Endometrial microvascular endothelial cells (primary cell): ENCODE measurements around the gene LENEP. TPM values are rescaled to one million over a fixed set of nuclear protein-coding genes. Genes with fewer than 3 reads are reported as not detected.

Experiments used
- in situ Hi-C: cut with HindIII; loops from 2 replicates; pipeline ENCODE4 v1.10.0; 2017; ENCODE audit warnings: low sequenced_read_pairs, low pct_unique_long_range_greater_than_20kb; ENCODE audit errors: inconsistent ontology term
- total RNA-seq: library from RNA; depleted of rRNA; stranded (reverse); fragments of >200 nt; gene quantifications from one replicate; pipeline ENCODE4 v1.2.3, GENCODE V29; 2015; ENCODE audit errors: inconsistent ontology term

LENEP gene
- total RNA-seq, 1 donor from 2014 or later: not detected

DNA sequence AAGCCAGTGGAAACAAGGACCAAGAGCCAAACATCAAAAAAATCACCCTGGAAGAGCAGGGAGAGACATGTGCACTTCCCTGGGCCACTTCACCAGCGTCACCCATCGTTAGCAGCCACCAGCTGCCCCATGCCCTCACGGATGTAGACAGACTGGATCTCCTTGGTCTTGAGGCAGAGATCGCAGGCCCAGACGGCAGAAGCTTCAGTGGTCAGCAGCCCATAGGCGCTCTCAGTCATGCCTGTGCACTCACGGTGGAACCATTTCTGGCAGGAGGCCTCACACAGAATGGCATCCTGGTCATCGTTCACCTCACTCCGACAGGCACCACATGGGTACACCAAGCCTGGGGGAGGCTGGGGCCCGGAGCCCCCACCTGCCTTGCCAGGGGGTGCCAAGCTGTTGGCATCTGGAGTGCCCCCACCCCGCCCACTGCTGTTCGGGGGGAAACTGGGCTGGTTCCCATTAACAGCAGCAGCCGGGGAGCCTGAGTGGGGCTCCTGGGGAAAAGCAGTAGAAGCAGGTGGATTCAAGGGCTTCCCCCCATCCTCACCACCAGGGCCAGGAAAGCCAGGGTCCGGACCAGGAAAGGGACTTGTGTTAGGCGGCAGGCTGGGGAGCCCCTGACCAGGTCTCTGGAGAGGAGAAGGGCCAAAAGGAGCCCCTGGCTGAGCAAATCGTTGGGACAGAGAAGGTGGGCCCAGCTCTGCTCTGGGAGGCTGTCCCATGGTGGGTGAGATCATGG lies 34.5 kb upstream of the LENEP start:
- in situ Hi-C loops: no loop called here

DNA sequence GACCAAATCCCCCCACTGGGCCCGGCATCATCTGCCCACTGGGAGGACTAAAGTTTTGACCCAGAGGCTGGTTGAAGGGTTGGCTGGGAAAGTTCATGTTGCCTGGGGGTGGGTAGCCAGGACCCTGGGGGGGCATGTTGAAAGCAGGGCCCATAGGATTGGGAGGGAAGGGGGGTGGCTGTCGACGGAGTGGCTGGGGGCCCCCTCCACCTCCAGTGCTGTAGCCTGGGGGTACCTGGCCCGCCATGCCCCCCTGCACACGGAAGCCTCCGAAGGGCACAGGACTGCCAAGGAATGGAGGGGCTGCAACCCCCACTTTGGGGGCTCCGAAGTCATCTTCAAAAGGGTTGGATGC lies 34.0 kb upstream of the LENEP start:
- in situ Hi-C loops: no loop called here

DNA sequence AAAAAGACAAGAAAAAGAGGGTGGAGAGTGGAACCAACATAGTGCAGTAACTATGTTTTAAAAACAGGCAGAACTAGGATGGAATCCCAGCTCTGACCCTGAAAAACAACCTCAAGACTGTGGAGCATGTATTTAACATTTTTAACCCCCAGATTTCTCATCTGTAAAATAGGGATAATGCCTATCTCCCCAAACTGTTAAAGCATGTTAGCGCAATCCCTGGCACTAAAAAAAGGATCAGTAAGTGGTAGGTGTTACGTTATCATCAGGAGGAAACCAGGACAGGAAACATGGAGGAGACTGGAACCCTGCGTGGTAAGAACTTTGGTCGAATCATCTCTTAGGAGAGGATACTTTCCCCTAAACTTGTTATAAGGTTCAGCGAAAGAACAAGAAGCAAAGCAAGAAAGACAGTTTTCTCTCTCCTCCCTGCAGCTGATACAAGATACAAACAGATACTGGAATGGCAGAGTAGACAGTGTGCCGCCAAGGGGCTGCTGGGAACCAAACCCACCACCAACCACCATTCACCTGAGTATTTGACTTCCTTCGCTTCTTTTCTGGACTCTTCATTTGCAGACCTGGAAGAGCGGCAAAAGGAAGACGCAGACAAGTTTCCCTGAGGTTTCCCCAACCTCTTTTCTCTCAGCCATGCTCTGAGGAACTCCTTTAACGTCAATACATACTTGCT lies 32.8 kb upstream of the LENEP start:
- in situ Hi-C loops: no loop called here

DNA sequence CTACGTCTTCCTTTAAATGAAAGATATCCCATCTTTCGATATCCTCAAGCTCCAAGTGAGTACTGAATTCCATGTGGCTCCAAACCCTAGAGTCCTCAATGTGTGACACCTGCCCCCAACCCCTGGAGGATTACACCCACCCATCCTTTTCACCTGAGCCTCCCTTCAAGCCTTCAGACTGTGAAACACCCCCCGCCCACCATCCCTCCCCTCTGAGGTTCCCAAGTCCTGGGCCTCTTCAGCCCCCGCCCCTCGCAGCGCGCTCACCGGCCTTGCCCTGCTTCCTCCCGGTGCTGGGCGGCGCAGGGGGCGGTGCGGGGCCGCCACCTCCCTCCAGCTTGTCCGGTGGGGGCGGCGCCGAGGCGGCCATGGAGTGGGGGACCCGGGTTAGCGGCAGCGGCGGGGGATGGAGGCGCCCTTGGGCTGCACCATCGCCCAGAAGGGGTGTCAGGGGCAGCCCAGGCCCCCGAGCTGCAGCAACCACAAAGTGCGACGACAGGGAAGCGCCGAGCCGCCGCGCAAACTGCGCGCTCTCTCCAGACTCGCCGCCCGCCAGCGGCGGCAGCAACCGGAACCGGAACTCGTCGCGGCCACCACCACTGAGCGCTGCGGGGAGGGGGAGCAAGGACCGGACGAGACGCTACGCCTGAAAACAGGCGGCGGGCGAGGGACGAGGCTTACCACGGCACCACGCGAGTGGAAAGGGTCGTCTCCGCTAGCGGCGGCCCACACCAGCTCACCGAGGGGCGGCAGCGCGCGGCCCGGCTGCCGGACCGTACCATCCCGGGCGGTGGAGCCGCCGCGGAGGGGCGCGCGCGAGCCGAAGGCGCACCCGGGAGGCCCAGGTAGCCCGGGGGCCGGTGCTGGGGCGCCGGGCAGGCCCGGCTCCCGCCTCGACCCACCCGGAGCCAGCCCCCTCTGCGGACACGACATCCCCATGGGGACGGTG lies 31.9 kb upstream of the LENEP start, which contains the start of gene PYGO2:
Gene PYGO2, minus strand, starts transcription at position 576 of the 949 bp plus-strand sequence. Its CDS starts 206 bp downstream, at position 370.
- in situ Hi-C loops: no loop called here

DNA sequence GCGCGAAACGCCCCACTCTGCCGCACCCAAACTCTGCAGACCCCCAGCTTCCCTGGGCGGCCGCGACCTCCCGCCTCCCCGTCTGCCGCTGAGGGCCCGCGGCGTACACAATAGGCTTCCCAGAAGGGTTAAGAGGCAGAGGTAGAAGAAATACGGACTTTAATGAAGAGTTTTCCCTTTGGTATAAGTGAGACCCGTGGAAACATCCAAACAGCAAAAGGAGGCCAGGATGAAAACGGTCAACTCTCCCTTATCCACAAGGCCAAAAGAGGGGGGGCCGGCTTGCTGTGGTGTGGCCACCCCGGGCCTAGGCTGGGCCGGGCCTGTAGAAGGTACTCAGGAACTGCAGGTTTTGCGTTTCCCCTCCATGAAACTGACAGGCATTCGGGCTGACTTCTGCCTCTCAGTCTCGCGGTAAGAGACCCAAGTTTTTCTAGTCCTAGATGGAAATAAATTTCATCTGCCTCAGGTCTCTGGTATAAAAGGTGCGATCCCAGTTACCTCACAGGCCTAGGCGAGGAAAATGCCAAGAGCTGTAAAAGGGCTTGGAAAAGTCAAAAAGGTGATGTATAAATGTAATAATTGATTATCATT lies 31.1 kb upstream of the LENEP start:
- in situ Hi-C loops: no loop called here

DNA sequence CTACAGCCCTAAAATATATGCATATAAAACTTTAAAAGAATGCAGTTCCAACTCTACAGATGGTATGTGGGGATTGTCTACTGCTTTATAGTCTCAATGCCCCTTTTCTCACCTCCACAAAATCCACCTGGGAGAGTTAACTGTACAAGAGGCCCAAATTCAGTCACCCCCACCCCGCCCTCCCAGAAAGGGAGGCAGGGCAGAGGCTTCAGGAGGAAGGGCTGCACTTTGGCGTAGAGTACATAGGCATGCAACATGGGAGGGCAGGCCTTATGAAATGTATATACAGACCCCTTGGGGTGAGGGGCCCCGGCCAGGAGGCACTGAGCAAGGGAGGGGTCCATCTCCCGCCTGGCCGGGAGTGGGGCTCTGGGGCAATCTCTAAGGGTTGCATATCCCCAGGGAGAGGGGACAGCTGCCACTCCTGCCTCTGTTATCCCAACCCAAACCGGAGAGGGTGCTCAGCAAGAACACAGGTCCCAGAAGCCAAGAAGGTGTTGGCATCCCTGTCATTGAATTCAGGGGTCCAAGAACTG lies 30.5 kb upstream of the LENEP start:
- in situ Hi-C loops: no loop called here

DNA sequence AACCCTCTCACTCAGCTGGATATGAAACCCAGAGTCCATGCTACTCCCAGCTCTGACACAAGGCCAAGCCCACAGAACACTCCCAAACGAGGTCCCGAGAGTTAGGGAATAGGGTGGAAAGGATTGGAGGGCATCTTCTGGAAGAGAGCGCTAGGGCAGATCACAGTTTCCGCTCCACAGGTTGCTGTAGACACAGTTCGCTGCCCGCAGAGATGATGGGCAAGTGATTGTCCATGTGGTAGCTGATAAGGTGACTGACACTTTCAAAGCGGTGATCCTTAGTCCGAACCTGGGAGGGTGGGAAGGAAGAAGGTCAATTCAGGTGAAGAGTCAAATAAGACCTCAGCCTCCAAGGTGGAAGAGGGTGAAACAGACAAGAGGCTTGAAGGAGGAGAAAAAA lies 29.7 kb upstream of the LENEP start:
- in situ Hi-C loops: no loop called here

DNA sequence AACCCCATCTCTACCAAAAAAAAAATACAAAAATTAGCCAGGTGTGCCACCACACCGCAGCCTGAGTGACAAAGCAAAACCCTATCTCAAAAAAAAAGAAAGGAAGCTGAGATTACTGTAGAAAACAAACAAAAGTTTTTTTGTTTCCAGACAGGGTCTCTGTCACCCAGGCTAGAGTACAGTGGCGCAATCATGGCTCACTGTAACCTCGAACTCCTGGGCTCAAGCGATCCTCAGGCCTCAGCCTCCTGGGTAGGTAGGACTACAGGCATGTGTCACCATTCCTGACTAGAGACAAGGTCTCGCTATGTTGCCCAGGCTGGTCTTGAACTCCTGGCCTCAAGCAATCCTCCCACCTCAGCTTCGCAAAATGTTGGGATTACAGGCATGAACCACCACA lies 29.0 kb upstream of the LENEP start:
- in situ Hi-C loops: no loop called here

DNA sequence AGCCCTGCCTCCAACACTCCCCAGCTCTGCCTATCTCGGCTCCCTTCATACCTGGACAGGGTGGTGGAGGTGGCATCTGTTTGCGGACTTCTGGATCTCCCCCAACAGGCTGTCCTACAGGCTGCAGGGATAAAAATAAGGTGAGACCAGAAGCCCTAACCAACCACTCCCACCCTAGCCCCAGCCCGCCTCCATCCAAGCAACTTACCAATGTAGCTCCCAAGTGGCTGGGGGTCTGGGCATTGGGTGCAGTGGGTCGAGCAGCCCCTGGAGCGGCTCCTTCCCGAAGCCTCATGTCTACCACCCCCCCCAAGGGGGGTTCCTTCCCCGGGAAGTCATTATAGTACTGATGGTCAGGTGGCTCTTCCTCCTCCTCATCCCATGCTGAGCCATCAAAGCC lies 27.3 kb upstream of the LENEP start:
- in situ Hi-C loops: no loop called here

DNA sequence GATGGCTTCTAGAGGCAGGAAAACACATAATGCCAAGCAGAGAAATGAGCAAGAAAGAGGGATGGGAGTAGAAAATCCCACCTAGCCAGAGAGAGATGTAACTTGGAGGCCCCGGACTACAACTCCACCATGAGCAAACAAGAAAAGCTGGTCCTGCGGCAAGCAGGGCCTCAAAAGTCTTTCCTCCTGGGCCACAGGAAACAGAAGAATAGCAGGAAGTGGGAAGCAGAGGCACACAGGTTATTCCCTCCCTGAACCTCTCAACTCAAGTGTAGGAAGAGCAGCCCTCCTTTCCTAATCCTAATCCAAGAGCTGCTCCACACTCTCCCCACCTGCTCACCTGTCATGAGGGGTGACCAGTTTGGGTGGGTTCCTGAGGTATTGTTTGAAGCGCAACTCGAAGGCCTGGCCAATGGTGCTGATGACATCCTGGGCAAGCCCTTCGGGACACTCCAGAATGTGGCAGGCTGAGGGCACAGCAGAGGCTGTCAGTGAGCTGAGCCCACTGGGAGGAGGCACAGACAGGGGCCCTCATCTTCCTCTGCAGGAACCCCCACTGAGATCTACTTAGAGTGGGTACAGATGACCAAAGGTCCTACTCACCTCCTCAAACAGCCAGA lies 25.9 kb upstream of the LENEP start:
- in situ Hi-C loops: no loop called here

DNA sequence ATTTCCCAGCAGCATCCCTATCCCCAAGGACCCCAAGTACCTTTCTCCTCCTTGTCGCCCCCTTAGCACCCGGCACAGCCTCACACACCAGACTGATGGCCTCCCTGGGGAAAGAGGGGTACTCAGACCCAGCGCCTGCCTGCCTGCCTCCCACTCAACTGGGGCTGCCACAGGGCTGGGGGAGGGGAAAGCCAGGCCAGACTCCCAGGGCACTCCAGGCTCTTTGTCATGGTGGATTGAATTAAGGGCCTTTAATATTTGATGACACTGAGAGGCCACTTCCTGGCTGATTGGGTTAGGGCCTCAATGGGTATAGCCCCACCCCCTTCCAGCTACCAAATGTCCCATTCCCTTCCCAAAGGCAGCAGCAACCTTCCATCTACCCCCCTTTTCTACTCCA lies 24.7 kb upstream of the LENEP start:
- in situ Hi-C loops: no loop called here

DNA sequence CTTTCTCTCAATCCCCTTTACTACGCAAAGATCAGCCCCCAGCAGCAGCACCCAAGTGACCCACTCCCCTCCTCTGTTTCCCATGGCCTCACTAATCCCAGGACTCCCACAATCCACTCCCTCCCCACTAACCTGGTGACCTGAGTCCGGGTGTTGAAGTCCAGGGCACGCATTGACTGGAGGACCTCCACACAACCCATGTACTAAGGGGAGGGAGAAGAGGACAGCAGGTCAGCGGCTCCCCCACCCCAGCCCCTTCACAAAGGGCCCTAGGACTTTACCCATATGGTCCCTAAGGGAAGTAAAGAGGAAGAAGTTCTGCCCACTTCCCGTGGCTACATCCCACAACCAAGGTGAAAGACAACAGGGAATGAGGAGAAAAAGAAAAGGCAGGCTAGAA lies 24.1 kb upstream of the LENEP start:
- in situ Hi-C loops: no loop called here

DNA sequence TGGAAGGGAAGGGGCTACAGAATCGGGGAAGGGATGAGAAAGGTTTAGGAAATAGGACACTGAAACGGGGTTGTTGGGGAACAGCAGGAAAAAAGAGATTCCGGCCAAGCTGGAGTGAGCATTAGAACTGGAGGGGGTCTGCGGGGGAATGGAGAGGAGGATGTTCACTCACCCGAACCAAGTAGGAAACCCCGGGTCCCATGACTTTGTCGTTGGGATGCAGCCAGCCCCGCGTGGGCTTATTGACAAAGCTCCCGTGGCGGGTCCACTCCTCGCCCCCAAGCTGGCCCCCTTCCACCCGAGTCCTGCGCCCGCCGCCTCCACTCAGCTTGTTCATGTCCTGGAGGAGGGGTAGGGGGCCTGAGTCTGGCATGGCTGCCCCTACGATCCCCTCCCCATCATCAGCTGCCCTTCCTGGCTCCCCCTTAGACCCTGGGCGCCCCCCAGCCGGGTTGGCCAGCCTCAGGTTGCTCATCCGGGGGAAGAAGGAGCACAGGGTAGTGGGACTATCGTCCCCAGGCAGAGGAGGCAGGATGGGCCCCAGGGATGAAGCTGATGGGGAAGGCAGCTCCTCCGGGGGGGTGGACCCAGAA lies 23.4 kb upstream of the LENEP start:
- in situ Hi-C loops: no loop called here

DNA sequence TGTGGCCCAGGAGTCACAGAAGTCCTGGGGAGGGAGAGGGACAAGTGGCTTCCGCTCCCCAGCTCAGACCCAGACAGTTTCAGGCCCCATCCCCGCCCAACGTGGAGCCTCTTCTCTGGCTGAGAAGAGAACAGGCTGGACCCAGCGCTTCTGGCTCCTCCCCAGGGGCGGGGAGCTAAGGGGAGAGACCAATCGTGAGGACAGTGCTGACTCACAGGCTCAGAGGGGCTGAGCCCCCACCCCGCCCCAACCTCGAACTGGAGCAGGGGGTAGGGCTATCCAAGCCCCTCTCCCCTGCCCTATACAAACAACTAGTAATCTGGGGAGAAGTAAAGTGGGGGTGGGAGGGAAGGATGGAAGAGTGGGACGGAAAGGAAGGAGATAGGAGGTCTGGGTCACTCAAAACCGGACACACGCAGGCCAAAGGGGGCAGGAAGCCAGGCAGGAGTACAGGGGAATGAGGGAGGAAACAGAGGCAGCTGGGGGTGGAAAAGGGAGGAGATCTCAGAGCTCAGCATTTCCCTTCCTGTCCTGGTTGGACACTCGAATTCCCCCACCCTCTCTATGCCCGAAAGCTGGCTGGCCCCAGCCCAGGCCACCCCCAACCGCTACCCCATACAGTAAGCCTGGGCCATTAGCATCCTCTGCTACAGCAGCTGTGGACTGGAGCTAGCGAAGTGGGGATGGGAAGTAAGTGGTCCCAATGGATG lies 22.6 kb upstream of the LENEP start, which contains the start of gene SHC1:
Gene SHC1, minus strand, starts transcription at position 117 of the 710 bp plus-strand sequence. CDS start 221 bp downstream, outside the sequence.
- in situ Hi-C loops: no loop called here

DNA sequence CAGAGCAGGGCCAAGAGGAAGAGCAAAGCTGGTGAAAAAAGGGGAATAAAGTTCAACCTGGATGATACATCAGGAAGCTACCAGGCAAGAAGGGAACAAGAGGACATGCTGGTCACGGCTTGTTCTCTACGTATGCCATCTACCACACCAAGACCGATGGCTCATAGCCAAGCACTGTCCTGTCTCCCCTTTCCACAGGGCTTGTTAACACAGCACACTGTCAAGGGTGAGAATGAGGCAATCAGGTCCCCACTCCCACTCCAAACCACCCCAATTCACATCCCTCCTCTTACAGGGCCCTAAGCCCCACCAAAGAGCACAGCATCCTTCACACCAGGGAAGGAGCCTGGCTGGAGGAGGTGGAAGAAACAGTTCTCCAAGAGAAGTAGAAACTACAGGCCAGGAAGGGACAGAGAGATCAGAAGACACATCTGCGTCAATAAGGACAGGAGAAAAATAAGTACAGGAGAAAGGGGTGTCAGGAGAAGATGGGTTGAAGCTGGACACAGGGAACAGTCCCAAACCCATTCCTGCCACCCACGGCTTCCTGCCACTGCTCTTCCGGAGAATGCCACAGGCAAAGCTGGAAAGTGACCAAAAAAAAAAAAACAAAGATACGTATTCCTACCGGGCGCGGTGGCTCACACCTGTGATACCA lies 21.9 kb upstream of the LENEP start:
- in situ Hi-C loops: no loop called here

DNA sequence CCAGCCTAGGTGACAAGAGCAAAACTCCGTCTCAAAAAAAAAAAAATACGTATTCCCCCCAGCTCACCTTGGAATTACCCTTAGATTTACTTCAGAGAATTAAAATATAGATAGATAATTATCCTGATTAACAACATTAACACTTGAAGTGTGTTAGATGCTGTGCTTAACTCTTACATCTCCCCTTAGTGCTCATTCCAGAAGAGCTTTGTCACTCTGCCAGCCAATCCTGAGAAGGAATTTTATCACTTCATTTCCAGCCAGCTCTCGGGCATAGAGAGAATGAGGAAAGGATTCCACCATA lies 21.2 kb upstream of the LENEP start:
- in situ Hi-C loops: no loop called here
